Smooth muscle cell of the brain vasculature (primary cell): Measurements from ENCODE around the gene CGNL1.

ENCODE experiments used
- DNase-seq: peaks from one replicate; pipeline ENCODE4 v3.0.0-alpha.2; 2012; ENCODE audit warnings: low read depth, low spot score

The CGNL1 gene

DNA sequence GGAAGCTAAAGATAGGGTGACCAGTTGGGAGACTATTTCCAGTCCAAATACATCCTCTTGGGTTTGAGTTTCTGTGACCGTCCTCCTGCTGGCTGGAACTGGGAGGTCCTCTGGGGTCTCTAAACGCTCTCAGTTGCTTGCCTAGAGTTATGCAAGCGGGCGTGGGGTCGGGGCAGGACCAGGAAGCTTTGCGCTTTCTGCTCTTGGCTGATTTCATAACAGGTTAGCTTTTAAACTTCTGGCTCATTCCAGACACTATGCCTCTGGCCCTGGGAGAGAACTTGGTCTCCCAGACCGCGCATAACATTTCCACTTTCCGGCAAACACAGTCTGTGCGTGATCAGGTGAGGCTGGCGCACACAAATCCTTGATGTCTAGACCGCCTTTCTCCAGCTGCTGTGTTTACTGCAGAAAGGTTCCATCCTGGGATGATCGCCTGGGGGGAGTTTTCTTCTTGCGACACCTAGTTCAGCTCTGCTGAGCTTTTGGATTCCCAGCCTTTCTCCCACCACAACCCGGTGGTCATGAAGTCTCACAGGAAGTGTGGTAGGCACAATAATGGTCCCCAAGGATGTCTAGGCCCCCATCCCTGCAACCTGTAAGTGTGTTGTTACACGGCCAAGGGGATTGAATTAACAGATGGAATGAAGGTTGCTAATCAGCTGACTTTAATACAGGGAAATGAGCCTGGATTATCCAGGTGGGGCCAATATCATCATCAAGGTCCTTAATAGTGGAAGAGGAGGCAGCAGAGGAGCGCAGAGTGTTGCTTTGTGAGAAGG is 23.6 kb upstream of the CGNL1 start:
- DNase-seq: no peak

- DNase-seq: peak; percentile 51
Observed at GRCh38 chr15:57353317-57353804, 22.9 kb upstream of the CGNL1 start.

DNA sequence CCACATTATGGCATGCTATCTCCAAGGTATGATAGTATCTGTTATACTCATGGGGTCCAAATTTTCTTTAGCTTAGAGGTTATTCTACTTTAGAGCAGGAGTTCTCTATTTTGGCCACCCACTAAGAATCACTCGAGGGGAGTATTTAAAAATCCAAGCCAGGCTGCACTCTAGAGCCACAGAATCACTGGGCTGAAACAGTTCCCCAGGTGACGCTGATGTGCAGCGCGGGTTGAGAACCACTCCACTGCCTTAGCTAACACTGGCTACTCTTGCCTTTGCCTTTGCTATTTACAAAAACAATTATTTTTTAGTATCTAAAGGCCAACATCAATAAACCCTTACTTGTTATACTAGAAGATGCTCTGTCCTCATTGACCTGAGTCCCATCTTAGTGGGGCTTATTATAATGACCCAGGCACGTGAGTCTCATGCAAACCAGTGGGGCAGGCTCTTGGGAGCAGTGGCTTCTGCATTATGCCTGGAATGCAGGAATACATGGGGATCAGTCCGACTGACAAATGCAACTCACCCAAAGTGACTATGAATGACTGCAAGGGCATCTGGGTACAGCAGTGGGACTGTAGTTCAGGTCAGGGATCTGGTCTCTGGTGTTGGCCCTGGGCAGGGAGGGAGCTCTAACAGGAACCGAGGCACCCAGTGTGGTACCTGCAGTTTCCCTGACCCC is 21.7 kb upstream of the CGNL1 start:
- DNase-seq: no peak

DNA sequence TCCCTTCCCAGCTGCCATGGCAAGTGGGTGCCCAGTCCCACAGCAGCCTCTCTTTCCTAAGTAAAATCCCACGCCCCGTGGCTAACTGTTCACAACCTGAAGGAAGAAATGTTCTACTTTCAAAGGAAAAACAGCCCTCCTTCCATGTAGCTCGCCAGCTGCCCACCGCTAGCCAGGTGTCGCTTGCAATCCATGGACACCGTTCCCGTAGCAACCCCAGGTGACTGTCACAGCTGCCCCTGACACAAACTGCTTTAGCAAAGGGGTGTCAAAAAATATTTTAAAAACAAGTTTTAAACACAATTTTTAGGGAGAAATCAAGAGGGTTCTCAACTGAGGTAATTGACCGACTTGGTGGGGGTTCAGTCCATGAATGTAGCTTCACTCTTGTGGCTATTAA is 21.0 kb upstream of the CGNL1 start:
- no peak for DNase-seq

GRCh38 chr15:57356178-57356577 is 20.1 kb upstream of the CGNL1 start:
- no peak for DNase-seq

DNA sequence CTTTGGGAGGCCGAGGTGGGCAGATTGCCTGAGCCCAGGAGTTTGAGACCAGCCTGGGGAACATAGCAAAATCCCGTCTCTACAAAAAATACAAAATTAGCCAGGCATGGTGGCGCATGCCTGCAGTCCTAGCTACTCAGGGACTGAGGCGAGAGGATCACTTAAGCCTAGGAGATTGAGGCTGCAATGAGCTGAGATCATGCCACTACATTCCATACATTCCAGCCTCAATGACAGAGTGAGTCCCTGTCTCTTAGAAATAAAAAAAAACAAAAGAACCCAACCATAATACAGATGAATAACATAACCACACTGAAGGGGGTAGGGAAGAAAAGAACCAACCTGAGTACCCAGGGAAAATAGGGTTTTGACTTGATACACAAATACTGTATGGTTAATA is 19.7 kb upstream of the CGNL1 start:
- DNase-seq: no peak

DNA sequence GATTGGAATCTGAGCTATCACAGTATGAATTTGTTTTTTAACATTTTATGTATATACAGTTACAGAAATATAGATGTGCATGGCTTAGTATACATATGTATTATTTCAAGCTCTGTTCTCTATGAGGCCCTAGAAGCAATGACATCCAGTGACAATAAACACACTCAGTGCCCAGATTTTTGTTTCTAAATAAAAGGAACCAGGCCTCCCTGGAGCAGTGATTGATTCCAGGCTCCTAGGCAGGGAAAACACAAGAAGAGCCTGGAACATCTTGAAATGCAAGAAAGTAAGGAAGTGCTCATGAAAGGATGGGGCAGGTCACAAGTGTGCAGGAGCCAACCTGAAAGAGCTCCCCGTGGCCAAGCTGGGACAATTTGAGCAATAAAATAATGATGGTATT is 18.5 kb upstream of the CGNL1 start:
- no peak for DNase-seq

- DNase-seq: no peak
Observed at GRCh38 chr15:57358571-57358970, 17.7 kb upstream of the CGNL1 start.

DNA sequence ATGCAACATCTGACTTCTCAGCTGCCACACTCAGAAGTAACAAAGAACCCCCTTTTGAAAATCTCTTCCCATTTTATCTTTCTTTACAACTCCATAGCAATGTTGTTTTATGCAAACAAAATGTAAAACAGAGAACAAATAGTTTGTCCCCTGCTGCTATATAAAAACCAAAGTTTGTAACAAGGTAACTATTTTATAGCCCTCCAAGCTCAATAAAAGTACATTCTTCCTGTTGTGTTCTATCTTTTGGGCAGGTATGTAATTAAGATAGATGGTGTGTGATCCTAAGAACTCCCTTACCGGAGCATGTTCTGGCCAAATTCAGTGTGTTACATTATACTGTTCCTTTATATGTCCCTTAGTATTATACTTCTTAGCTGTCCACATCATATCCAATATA is 12.6 kb upstream of the CGNL1 start:
- DNase-seq: no peak

DNA sequence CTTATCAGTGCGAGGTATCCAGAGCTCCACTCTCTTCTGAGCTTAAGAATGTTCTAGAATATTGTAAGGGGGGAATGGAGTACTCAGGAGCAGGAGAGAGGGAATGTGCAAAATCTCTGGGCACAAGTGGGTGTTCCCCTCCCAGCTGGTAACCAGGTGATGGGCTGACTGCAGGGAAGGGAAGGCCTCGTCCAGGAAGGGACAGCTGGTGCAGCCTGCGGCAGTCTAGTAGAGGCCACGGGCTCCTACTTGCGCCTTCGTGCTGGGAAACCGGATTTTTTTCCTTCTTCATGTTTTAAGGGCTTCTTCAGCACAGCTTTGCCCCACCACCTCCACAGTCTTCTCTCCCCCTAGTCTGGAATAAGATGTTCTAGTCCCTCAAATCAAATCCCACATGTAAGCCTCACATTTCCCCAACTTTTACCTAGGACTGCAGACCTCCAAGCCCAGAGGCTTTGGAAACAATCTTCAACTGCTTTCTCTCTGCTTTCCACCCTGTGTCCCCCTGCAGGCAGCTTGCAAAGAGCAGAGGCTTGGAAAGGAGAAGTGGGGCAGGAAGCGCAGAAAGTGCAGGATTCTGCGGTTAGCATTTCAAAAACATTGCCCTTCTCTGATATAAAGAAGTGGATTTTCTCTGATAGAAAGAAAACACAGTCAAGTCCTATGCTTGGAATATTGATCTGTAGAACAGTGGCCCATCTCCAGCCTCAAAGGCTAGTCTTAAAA is 11.9 kb upstream of the CGNL1 start:
- no peak for DNase-seq

DNA sequence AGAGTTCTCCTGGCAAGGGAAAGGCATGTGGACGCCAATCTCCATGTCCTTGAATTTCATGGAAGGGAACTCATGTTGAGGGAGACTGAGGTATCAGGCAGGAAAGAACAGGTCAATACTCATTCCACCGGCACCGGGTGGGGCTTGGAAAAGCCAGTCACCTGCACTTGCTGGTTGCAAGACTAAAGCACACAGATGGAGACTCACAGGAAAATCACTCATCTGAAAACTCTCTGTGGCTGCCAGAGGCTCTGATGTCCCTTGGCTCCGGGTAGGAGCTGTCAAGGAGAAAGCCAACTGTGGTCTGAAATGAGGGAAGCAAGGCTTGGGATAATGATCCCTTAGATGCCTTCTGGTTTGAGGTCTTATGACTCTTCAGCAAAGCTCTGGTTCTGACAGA is 8.7 kb upstream of the CGNL1 start:
- no peak for DNase-seq

- DNase-seq: no peak
Observed at GRCh38 chr15:57370929-57371328, 5.4 kb upstream of the CGNL1 start.

- no peak for DNase-seq
Observed at GRCh38 chr15:57373251-57373881, 2.9 kb upstream of the CGNL1 start.

DNA sequence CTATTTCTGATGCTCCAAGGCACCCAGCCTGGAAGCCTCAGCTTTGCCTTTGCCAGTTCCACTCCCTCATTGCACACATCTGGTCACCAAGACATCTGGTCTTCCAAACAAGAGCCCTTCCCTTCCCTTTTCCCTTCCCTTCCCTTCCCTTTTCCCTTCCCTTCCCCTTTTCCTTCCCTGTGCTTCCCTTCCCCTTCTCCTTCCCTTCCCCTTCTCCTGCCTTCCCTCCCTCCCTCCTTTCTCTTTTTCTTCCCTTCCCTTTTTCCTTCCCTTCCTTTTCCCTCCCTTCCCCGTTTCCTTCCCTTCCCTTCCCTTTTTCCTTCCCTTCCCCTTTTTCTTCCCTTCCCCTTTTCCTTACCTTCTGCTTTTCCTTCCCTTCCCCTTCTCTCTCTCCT is 2.4 kb upstream of the CGNL1 start:
- no peak for DNase-seq

DNA sequence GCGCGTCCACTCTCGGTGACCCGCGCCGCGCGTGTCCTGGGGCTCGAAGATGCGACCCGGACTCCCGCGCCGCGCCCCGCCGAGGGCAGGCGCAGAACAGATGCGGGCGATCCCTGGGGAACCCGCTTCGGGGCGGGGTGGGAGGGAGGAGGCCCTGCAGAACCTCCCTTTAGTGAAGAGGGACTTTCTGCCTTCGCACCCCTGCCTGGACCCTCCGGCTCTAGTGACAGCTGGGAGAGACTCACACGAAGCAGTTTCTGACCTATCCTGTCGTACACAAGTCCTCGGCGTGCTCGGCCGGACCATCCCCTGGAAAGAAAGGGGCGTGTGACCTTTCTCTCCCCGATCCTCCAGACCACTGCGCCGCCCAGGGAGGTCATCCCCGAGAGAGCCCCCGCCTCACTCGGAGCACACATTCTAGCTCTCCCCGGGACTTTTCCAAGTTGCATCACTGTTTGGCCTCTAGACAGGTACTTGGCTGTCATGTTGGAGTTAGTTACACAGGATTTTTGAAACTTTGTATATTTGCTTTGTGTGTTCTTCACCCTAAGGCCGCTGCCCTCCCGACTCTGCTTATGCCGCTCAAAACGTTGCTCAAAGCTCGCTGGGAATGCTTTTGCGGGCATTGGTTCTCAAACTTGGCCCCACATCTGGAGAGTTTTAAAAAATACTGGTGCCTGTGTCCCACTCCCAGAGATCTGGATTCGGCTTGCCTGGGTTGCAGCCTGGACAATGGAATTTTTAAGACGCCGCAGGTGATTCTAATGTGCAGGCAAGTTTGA is 582 bp downstream of the CGNL1 start:
- no peak for DNase-seq

GRCh38 chr15:57377478-57377847 is 1.2 kb downstream of the CGNL1 start:
- no peak for DNase-seq

DNA sequence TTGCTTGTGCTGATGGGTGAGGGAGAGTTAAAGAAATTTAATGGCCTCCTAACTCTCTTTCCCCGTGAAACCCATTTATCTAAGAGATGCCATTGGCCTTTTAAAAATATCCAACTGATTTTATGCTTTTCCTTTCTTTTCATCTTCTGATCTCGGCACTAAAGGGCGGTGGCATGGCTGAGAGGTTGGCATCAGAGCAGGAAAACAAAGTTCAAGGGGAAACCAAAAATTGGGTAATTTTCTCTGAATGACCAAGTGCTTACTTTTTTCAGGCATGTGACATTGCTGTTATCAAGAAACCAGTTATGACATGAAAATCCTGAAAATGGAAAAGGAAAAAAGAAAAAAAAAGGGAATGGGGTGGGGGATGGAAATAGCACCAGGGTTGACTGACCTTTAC is 3.2 kb downstream of the CGNL1 start:
- DNase-seq: no peak

DNA sequence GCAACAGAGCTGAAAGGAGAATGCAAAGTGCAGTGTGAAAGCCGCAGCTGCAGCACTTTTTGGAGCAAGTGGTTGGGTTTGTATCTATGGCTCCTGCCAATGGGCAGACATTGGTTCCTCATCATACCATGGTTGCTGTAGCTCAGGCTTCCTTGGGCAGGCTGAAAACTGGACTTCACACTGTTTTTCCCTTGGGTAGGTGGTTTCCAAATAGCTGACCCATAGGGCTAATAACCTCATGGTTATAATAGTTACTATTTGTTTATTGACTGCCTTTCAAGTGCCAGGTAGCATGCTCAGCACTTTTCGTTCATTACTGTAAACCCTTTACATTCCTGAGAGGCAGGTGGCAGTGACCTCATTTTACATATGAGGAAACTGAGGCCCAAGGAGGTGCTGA is 4.5 kb downstream of the CGNL1 start:
- no peak for DNase-seq

- DNase-seq: no peak
Observed at GRCh38 chr15:57382215-57382614, 5.9 kb downstream of the CGNL1 start.

GRCh38 chr15:57382969-57383368 is 6.7 kb downstream of the CGNL1 start:
- DNase-seq: no peak

DNA sequence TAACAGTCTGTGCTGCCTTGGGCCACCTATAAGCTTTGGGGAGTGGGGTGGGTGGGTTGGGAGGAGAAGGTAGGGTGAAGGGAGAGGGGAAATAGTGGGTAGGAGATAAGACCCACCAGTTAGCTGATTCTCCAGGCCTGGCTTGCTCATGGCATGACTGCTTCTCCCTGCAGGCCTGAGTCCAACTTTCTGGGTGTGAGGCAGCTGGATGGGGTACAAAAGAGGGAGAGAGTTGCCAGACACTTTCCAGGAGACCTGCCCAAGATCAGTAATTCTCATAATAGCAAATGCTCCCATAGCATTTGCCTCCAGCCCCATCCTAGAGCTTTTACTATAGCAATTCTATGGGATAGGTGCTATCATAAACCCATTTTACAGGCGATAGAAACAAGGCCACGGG is 7.7 kb downstream of the CGNL1 start:
- DNase-seq: no peak
